ENCODE data around the gene TMEM229B. TPM values are rescaled to one million over a fixed set of nuclear protein-coding genes. Genes with fewer than 3 reads are reported as not detected.

TMEM229B gene
- polyA plus RNA-seq, 1 of the 3 experiments (the other 2 are of a cell fraction) = 0.16 TPM

DNA sequence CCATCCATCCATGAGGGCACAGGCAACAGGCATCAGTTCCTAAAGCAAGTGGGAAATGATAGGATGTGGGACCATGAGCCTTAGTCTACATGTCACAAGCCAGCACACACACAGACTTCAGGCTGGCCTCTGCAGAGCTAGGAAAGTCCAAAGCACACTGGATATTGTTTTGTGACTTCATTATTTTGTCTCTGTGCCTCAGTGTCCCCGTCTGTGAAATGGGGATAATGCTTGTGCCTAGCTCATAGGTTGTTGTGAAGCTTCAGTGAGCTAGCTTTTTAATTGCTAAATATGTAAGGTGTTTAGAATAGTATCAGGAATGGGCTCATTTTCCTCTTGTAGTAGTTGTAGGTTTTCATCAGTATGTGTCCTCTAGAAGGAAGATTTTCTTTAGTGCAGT is 49.6 kb downstream of the TMEM229B start:
- H3K4me3 ChIP-seq (ENCODE audit: low read depth in 2 of 2, low read length in 1 of 2) = no peak overlapping the region
- no peaks in the 10 kb centered on the region for H3K9me2 ChIP-seq
- no peak overlapping the region for H3K4me2 ChIP-seq
- no peaks in the 10 kb centered on the region for H4K20me1 ChIP-seq (ENCODE audit: insufficient read depth)
- no peak for DNase-seq
- H3K27me3 ChIP-seq (ENCODE audit: insufficient read depth) = peaks cover 6% of the 10 kb centered on the region; the same call in 1 of the 2 replicates
- ChIA-PET POLR2A (interaction anchor here (0.6 kb wide), 1 partner anchor 266 kb away, joined by 3 read pairs; no protein-coding TSS in a partner anchor), CTCF (interaction anchor here (1.0 to 5.3 kb wide), 7 partner anchors 9 to 357 kb away, joined by 3 to 36 read pairs (median 4); partner anchors contain the start of gene ATP6V1D)
- H3F3A ChIP-seq (replicated peaks; ENCODE audit: insufficient read depth) = no peaks in the 10 kb centered on the region
- TF ChIP-seq TCF12 (IDR thresholded peaks at IDR 0.05) = no peak
- TF ChIP-seq MAX (IDR thresholded peaks at IDR 0.05; ENCODE audit: low read depth) = no peak
- no peak for TF ChIP-seq RFX5 (IDR thresholded peaks at IDR 0.05; ENCODE audit: low read length)
- no peak for TF ChIP-seq IRF3 (IDR thresholded peaks at IDR 0.05; ENCODE audit: low read depth, low read length)
- TF ChIP-seq SMC3 (IDR thresholded peaks at IDR 0.05; ENCODE audit: low read depth, low read length) = no peak
- TF ChIP-seq CHD2 (IDR thresholded peaks at IDR 0.05; ENCODE audit: low read length, partially characterized antibody) = no peak
- no peak for TF ChIP-seq EP300 (IDR thresholded peaks at IDR 0.05; ENCODE audit: borderline replicate concordance in 1 of 2, low read depth in 1 of 2, low read length in 1 of 2)
- TF ChIP-seq, protein P1, sequence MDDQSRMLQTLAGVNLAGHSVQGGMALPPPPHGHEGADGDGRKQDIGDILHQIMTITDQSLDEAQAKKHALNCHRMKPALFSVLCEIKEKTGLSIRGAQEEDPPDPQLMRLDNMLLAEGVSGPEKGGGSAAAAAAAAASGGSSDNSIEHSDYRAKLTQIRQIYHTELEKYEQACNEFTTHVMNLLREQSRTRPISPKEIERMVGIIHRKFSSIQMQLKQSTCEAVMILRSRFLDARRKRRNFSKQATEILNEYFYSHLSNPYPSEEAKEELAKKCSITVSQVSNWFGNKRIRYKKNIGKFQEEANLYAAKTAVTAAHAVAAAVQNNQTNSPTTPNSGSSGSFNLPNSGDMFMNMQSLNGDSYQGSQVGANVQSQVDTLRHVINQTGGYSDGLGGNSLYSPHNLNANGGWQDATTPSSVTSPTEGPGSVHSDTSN (IDR thresholded peaks at IDR 0.05) = no peak
- no peak for TF ChIP-seq FOXM1 (IDR thresholded peaks at IDR 0.05; ENCODE audit: low read depth)
- no peak for TF ChIP-seq REST (IDR thresholded peaks at IDR 0.05; ENCODE audit: low read depth, low read length)
- TF ChIP-seq, protein P2, sequence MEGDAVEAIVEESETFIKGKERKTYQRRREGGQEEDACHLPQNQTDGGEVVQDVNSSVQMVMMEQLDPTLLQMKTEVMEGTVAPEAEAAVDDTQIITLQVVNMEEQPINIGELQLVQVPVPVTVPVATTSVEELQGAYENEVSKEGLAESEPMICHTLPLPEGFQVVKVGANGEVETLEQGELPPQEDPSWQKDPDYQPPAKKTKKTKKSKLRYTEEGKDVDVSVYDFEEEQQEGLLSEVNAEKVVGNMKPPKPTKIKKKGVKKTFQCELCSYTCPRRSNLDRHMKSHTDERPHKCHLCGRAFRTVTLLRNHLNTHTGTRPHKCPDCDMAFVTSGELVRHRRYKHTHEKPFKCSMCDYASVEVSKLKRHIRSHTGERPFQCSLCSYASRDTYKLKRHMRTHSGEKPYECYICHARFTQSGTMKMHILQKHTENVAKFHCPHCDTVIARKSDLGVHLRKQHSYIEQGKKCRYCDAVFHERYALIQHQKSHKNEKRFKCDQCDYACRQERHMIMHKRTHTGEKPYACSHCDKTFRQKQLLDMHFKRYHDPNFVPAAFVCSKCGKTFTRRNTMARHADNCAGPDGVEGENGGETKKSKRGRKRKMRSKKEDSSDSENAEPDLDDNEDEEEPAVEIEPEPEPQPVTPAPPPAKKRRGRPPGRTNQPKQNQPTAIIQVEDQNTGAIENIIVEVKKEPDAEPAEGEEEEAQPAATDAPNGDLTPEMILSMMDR (IDR thresholded peaks at IDR 0.05) = no peak
- TF ChIP-seq GABPA (IDR thresholded peaks at IDR 0.05; ENCODE audit: low read depth) = no peak
- no peak for TF ChIP-seq NRF1 (IDR thresholded peaks at IDR 0.05; ENCODE audit: low read depth, low read length)
- no peak for TF ChIP-seq NFIC (IDR thresholded peaks at IDR 0.05; ENCODE audit: borderline replicate concordance)
- no peak for TF ChIP-seq GATA2 (CRISPR knock-in tag; IDR thresholded peaks at IDR 0.05)
- 0% methylated on average over 1 of the region's 1 CpG for WGBS (ENCODE audit: low lambda C conversion rate)
- no peaks in the 10 kb centered on the region for H3K36me3 ChIP-seq (replicated peaks in 1 of 2; ENCODE audit: control insufficient read depth in 1 of 2, insufficient read depth in 2 of 2, low read length in 1 of 2)
- H3K9me3 ChIP-seq = no peaks in the 10 kb centered on the region
- H2AFZ ChIP-seq (ENCODE audit: low read depth) = no peak overlapping the region
- no peak overlapping the region for H3K9ac ChIP-seq
- no peak overlapping the region for H3K27ac ChIP-seq (ENCODE audit: low read depth in 2 of 2, low read length in 1 of 2)
- no peaks in the 10 kb centered on the region for H3K79me2 ChIP-seq (ENCODE audit: insufficient read depth)
- H3K4me1 ChIP-seq (ENCODE audit: control insufficient read depth in 1 of 2, insufficient read depth in 2 of 2, low read depth in 1 of 2, low read length in 1 of 2) = no peaks in the 10 kb centered on the region

Data from SK-N-SH (cell line).